ENCODE measurements around the gene ABCA4.

GRCh38 chr1:94104127-94104684, 16.7 kb downstream of the ABCA4 start:
- no peak for TF ChIP-seq POLR2A (IDR thresholded peaks at IDR 0.05)
- no peak for TF ChIP-seq CTCF (IDR thresholded peaks at IDR 0.05)
- TF ChIP-seq POLR2AphosphoS5 (IDR thresholded peaks at IDR 0.05) = no peak
